ENCODE measurements around the gene PIP4K2A.
A peak's percentile ranks its signal among the peaks of the same experiment; 100 is the strongest.

PIP4K2A gene

GRCh38 chr10:22604344-22605126 is 109.8 kb downstream of the PIP4K2A start (continued):
- TF ChIP-seq, protein P1, sequence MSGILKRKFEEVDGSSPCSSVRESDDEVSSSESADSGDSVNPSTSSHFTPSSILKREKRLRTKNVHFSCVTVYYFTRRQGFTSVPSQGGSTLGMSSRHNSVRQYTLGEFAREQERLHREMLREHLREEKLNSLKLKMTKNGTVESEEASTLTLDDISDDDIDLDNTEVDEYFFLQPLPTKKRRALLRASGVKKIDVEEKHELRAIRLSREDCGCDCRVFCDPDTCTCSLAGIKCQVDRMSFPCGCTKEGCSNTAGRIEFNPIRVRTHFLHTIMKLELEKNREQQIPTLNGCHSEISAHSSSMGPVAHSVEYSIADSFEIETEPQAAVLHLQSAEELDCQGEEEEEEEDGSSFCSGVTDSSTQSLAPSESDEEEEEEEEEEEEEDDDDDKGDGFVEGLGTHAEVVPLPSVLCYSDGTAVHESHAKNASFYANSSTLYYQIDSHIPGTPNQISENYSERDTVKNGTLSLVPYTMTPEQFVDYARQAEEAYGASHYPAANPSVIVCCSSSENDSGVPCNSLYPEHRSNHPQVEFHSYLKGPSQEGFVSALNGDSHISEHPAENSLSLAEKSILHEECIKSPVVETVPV (CRISPR knock-in tag; IDR thresholded peaks at IDR 0.05) = no peak

- TF ChIP-seq ZNF565 (CRISPR knock-in tag; conservative IDR thresholded peaks at IDR 0.05; ENCODE audit: low read depth) (no peak), ZFP3 (CRISPR knock-in tag; IDR thresholded peaks at IDR 0.05) (no peak), BACH2 (CRISPR knock-in tag; IDR thresholded peaks at IDR 0.05; ENCODE audit: borderline replicate concordance) (no peak), TCF4 (CRISPR knock-in tag; IDR thresholded peaks at IDR 0.05; ENCODE audit: borderline replicate concordance) (no peak), ESRRG (CRISPR knock-in tag; IDR thresholded peaks at IDR 0.05) (no peak), ZNF8 (CRISPR knock-in tag; IDR thresholded peaks at IDR 0.05) (no peak), ISL1 (CRISPR knock-in tag; IDR thresholded peaks at IDR 0.05) (no peak), SNAI2 (CRISPR knock-in tag; IDR thresholded peaks at IDR 0.05) (no peak)
- TF ChIP-seq, protein P2, sequence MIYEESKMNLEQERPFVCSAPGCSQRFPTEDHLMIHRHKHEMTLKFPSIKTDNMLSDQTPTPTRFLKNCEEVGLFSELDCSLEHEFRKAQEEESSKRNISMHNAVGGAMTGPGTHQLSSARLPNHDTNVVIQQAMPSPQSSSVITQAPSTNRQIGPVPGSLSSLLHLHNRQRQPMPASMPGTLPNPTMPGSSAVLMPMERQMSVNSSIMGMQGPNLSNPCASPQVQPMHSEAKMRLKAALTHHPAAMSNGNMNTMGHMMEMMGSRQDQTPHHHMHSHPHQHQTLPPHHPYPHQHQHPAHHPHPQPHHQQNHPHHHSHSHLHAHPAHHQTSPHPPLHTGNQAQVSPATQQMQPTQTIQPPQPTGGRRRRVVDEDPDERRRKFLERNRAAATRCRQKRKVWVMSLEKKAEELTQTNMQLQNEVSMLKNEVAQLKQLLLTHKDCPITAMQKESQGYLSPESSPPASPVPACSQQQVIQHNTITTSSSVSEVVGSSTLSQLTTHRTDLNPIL (CRISPR knock-in tag; IDR thresholded peaks at IDR 0.05; ENCODE audit: low read depth) = no peak
- ATAC-seq = no peak
Observed at GRCh38 chr10:22603581-22603980, 110.8 kb downstream of the PIP4K2A start.

- no peak for ATAC-seq
Observed at GRCh38 chr10:22601618-22602017, 112.8 kb downstream of the PIP4K2A start.

GRCh38 chr10:22599636-22600228 is 114.6 kb downstream of the PIP4K2A start:
- TF ChIP-seq ZC3H10 (CRISPR knock-in tag; IDR thresholded peaks at IDR 0.05) = no peak
- 0 out of 3 replicates have a peak, but pooled peaks have one; percentile 3 for ATAC-seq

More at GRCh38 chr10:22601618-22602017, 112.8 kb downstream of the PIP4K2A start:
- TF ChIP-seq ZC3H10 (CRISPR knock-in tag; IDR thresholded peaks at IDR 0.05) = no peak
- TF ChIP-seq ISL1 (CRISPR knock-in tag; IDR thresholded peaks at IDR 0.05) = no peak
- no peak for TF ChIP-seq ZNF70 (CRISPR knock-in tag; IDR thresholded peaks at IDR 0.05)
- no peak for TF ChIP-seq TSHZ2 (CRISPR knock-in tag; IDR thresholded peaks at IDR 0.05)
- TF ChIP-seq OSR1 (CRISPR knock-in tag; IDR thresholded peaks at IDR 0.05) = no peak
- TF ChIP-seq BACH2 (CRISPR knock-in tag; IDR thresholded peaks at IDR 0.05; ENCODE audit: borderline replicate concordance) = no peak
- TF ChIP-seq ARNTL (CRISPR knock-in tag; IDR thresholded peaks at IDR 0.05; ENCODE audit: borderline replicate concordance, low read depth) = no peak
- no peak for TF ChIP-seq RARB (CRISPR knock-in tag; IDR thresholded peaks at IDR 0.05)

DNA sequence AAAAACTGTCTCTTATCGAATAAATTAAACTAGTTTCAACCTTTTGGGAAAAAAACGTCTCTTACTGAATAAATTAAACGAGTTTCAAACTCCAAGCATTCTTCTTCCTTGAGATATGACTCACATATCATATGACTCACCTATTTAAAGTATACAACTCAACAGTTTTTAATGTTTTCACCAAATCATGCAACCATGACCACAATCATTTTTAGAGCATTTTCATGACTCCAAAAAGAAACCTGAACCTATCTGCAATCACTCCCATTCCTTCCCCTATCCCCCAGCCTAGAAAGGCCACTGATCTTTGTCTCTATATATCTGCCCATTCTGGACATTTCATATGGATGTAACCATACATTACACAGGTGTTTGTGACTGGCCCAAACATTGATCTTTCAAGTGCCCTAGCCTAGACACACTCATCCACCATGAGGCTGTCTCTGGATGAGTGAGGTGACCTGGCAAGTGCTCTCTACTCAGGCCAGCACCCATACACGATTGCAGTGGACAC is 115.3 kb downstream of the PIP4K2A start:
- ATAC-seq = peak; percentile 77
- TF ChIP-seq ISL1 (CRISPR knock-in tag; IDR thresholded peaks at IDR 0.05) (peak; percentile 60), SNAI2 (CRISPR knock-in tag; IDR thresholded peaks at IDR 0.05) (no peak), TOX (CRISPR knock-in tag; IDR thresholded peaks at IDR 0.05; ENCODE audit: borderline replicate concordance) (peak; percentile 42)

GRCh38 chr10:22598478-22598877 is 115.9 kb downstream of the PIP4K2A start:
- ATAC-seq = peak; percentile 73
- TF ChIP-seq ISL1 (CRISPR knock-in tag; IDR thresholded peaks at IDR 0.05) (peak; percentile 79), RARB (CRISPR knock-in tag; IDR thresholded peaks at IDR 0.05) (no peak), BACH2 (CRISPR knock-in tag; IDR thresholded peaks at IDR 0.05; ENCODE audit: borderline replicate concordance) (no peak), ZNF70 (CRISPR knock-in tag; IDR thresholded peaks at IDR 0.05) (peak; percentile 49; the same call in 1 of the 2 replicates)

All from SK-N-SH treated with all-trans-retinoic acid at 6 μM for 48 hours (cell line).